Coronary artery (tissue), 2 donors: ENCODE measurements around the gene ADCYAP1R1.

Experiments
- DNase-seq: peaks from one replicate; pipeline ENCODE4 v3.0.0-alpha.2; 2017; ENCODE audit warnings: low spot score
- H3K27ac ChIP-seq, 2 donors: fragments of 200-600 bp; sonication (generic); one replicate each; pipeline ENCODE4 v1.5.1; 2016 to 2019
- H3K4me3 ChIP-seq: fragments of 200-600 bp; sonication (generic); 2 replicates; pipeline ENCODE4 v1.5.1; 2016; ENCODE audit warnings: mild to moderate bottlenecking, moderate library complexity
- TF ChIP-seq, protein P1 (sequence below): fragments of 200-600 bp; sonication (generic); IDR thresholded peaks from one replicate; pipeline ENCODE4 v1.5.1; 2019; ENCODE audit warnings: antibody characterized with exemption

Gene ADCYAP1R1

DNA sequence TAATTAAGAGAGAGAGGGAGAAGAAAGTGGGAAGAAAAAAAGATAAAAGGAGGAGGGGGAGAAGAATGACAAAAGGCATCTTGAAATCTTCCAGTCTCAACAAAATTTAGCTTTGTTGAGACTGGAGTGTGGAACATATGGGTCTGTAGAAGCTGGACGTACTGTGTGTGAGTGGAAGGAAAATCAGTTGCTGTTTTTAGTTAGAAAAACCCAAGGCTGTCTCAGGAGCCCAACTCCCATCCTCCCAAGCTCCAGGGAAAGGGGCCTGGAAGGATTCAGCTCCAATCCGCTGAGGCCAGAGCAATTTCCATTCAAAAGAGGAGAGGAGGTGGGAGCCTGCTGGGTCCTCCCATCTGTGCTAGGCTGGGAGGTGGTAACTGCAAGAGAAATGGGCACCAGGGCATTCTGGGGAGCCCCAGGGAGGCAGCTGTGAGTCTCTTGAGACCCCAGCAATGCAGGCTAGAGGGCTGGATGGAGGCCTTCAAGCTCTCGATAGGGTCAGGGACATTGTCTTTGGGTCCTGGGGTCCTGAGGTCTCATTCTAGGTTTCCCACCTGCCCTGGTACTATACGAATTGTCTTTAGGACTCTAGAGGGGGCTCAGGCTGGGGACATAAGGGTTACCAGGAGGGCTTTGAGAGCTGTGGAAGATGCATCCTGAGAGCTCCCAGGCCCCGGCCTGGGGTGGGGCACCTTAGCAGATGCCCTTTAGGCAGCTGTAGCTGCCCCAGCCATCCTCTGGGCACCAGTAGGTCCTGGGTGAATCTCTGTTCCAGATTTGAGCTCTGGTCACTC is 21.4 kb downstream of the ADCYAP1R1 start:
- TF ChIP-seq, protein P1, sequence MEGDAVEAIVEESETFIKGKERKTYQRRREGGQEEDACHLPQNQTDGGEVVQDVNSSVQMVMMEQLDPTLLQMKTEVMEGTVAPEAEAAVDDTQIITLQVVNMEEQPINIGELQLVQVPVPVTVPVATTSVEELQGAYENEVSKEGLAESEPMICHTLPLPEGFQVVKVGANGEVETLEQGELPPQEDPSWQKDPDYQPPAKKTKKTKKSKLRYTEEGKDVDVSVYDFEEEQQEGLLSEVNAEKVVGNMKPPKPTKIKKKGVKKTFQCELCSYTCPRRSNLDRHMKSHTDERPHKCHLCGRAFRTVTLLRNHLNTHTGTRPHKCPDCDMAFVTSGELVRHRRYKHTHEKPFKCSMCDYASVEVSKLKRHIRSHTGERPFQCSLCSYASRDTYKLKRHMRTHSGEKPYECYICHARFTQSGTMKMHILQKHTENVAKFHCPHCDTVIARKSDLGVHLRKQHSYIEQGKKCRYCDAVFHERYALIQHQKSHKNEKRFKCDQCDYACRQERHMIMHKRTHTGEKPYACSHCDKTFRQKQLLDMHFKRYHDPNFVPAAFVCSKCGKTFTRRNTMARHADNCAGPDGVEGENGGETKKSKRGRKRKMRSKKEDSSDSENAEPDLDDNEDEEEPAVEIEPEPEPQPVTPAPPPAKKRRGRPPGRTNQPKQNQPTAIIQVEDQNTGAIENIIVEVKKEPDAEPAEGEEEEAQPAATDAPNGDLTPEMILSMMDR: no peak
- Histone ChIP-seq H3K4me3 (no peak overlapping the region), H3K27ac (no peak overlapping the region)
- DNase-seq: no peak

DNA sequence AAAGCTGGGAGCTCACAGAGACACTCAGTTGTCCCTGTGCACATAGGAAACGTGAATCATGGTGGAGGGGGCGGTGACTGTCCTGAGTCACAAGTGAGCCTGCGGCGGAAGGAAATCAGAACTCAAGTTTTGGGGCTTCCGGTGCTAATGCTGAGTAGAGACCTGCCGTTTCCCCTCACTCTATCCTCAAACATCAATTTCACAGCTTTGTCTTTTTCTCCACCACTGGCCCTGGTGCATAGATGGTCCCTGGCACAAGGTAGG is 21.9 kb downstream of the ADCYAP1R1 start:
- Histone ChIP-seq H3K4me3 (no peak overlapping the region), H3K27ac (peak overlapping the region in 1 of 2 donors; percentile 35)
- no peak for DNase-seq
- TF ChIP-seq, protein P1: no peak

DNA sequence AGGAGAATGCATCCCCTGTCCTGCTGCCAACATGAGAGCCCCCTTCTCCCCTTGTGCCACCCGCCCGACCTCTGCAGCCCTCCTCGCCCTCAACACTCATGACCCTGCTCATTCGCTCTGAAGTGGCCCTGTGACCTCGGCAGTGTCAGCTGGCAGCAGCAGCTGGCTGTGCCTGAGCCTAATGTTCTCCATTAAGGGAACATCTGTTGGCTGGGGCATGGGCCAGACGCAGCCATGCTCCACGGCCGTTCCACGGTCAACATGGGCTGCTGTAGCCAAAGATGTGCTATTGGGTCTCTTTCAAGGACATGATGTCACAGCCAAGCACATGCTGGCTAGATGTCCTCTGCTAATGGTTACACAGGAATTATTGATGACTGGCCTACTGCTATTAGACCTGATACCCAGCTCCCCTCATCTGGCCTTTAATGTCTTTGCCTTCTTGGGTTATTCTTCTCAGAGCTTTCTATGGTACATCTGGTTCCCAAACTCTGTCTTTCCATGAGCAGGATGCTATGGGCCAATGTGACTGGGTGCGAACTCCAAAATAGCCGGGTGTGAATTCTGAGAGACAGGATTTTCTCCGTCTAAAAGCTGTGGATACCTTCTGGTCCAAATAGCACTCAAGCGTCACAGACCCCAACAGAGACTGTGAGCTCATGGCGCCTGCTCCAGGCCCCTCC is 22.4 kb downstream of the ADCYAP1R1 start:
- H3K4me3 ChIP-seq: no peak overlapping the region
- H3K27ac ChIP-seq: peak overlapping the region in 1 of 2 donors; percentile 35
- TF ChIP-seq, protein P1: no peak
- DNase-seq: no peak

DNA sequence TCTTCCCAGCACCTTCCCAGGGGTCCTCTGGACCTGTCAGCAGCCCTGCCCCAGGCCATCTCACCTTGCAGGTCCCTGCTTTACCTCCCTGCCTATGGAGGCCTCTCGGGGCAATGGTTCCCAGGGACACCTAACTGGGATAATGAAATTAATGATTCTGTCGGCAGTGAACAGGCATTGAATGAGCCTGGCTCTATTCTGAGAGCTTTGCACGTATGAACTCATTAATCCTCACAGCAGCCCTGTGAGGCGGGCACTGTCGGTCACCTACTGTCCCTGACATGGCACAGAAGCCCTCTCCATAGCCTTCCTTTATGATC is 22.9 kb downstream of the ADCYAP1R1 start:
- no peak for DNase-seq

DNA sequence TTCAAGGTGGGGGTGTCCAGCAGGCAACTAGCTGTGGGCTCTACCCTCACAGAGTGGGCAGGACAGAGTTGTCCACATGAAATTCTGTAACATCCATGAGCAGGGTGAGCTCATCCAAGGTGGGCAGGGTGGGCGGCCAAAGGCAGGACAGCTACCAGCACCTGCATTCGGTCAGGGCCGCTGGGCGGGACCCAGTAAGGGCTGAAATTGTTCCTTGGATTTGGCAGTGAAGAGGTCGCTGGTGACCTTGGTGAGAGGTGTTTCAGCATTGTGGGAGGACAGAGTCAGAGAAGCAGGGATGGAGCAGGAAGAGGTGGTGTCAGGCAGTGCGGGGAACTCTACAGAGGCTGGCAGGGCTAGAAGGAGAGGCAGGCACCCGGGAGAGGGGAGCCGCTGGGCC is 23.9 kb downstream of the ADCYAP1R1 start:
- no peak for DNase-seq
- Histone ChIP-seq H3K4me3 (no peak overlapping the region), H3K27ac (no peak overlapping the region)
- TF ChIP-seq, protein P1: no peak

More for the DNA sequence above, 22.9 kb downstream of the ADCYAP1R1 start:
- Histone ChIP-seq H3K27ac (no peak overlapping the region), H3K4me3 (no peak overlapping the region)
- TF ChIP-seq, protein P1: no peak

DNA sequence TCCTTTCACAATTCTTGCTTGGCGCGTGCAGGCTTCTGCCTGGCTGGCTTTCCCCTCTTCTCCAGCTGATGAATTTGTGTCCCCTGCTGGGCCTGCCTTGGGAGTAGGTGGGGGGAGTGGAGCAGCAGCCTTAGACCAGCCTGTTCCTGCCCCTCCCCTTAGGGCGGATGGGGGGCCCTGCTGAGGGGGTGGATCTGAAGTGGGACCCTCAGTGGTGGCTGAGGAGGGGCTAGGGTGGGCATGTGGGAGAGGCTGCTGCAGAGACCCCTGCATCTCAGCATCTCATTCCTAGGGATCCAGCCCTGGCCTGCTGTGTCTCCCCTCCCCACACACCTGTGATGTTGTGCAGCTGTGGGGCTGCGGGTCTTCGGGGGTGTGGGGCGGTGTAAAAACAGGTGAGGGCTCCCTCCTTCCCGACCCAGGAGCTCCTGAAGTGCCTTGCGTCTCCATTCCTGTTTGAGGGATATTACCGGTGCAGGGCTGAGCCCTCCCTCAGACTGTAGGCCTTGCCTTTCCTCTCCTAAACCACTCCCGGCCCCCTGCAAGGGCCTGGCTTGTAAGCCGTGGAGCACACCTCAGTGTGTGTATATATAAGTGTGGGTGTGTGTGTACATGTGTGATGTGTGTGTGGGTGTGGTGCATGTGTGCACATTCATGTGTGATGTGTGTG is 24.7 kb downstream of the ADCYAP1R1 start:
- TF ChIP-seq, protein P1: no peak
- DNase-seq: no peak
- Histone ChIP-seq H3K27ac (no peak overlapping the region), H3K4me3 (no peak overlapping the region)
